Activated naive CD8-positive, alpha-beta T cell treated with anti-CD3 and anti-CD28 coated beads, Interleukin-2, amount 50 U/mL, for 16 hours (primary cell): ENCODE results near the gene GPR158.
"Not testable (repeated sequence)": the region's sequence is repeated elsewhere in the genome, so short reads cannot be mapped to it uniquely, and the experiment has no call there.

ENCODE experiments used
- DNase-seq: peaks from one replicate; pipeline ENCODE4 v3.0.0-alpha.2; 2020; ENCODE audit warnings: low read depth, low spot score

GPR158 gene, protein sequence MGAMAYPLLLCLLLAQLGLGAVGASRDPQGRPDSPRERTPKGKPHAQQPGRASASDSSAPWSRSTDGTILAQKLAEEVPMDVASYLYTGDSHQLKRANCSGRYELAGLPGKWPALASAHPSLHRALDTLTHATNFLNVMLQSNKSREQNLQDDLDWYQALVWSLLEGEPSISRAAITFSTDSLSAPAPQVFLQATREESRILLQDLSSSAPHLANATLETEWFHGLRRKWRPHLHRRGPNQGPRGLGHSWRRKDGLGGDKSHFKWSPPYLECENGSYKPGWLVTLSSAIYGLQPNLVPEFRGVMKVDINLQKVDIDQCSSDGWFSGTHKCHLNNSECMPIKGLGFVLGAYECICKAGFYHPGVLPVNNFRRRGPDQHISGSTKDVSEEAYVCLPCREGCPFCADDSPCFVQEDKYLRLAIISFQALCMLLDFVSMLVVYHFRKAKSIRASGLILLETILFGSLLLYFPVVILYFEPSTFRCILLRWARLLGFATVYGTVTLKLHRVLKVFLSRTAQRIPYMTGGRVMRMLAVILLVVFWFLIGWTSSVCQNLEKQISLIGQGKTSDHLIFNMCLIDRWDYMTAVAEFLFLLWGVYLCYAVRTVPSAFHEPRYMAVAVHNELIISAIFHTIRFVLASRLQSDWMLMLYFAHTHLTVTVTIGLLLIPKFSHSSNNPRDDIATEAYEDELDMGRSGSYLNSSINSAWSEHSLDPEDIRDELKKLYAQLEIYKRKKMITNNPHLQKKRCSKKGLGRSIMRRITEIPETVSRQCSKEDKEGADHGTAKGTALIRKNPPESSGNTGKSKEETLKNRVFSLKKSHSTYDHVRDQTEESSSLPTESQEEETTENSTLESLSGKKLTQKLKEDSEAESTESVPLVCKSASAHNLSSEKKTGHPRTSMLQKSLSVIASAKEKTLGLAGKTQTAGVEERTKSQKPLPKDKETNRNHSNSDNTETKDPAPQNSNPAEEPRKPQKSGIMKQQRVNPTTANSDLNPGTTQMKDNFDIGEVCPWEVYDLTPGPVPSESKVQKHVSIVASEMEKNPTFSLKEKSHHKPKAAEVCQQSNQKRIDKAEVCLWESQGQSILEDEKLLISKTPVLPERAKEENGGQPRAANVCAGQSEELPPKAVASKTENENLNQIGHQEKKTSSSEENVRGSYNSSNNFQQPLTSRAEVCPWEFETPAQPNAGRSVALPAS (N-terminal part only)

DNA sequence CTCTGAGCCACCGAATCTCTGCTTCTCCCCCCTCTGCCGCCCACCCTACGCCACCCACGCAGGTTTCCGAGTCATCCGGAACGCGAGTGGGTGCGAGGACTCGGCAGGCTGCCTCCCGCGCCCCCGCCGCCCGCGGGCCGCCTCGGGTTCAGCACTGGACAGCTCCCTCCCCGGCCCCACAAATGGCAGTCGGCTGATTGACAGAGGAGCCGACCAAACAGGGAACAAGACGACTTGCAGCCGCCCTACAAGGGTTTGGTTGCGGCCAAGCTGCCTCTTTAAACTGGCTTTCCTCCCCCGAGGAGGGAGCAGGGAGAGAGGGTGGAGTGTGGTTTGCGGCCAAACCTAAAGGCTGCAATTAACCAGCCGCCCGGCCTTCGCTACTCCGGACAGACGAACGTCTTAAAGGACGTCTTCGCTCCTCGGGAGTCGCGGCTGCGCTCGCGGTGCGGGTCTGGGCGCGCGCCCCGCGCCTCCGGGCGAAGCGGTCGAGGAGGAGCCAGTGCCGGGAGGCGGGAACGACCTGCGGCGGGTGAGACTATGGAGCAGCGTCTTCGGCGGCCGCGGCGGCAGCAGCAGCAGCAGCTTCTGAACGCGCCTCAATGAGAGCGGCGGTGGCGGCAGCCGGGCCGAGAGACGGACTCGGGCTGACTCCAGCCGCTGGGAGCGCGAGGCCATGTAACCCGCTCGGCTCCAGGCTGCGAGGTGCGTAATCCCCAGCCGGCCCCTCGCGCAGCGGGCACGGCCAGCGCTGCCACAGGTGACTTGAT, at the start of gene GPR158:
TSS of gene GPR158 (plus strand) at position 541 of the 770 bp plus-strand sequence. CDS start 420 bp downstream, outside the sequence.
- DNase-seq: no peak

- no peak for DNase-seq
Measured at GRCh38 chr10:25125201-25125611, 49.6 kb upstream of the GPR158 start.

DNA sequence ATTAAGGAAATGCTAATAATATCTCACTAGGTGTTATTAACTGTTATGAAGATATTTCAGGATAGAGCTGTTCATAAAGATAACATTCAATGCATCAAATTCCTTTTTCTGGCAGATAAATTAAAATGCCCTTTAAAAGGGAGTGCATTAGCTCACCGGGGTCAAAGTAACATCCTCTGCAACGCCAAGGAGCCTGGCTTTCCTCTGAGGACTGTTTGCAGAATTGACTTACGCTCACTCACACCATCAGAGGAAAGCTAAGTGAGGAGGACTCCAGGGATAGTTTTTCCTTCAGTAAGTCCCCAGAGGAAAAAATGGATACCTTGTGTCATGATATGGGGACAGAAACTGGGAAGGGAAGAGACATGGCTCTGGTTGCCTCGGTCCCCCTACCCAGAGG, 45.2 kb upstream of the GPR158 start:
- no peak for DNase-seq

- DNase-seq: no peak
Measured at GRCh38 chr10:25130906-25131305, 43.9 kb upstream of the GPR158 start.

GRCh38 chr10:25142116-25142864, 32.5 kb upstream of the GPR158 start:
- no peak for DNase-seq

DNA sequence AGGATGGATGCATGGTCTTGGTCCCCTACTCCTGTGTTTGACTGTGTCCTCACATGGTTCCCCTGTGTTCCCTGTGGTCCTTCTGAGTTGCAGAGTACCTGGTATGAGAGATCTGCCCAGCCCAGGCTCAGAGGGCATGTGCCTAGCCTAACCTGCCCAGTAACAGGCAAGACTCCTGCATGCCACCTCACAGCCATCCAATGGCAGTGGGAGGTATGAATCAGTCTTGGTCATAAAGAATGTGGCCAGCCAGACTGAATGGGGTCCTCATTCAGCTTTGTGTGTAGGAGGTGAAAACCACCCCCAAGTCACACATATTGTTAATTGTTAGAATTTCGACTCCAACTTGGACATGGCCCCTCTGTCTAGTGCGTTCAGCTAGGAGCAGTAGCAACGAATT, 17.2 kb upstream of the GPR158 start:
- no peak for DNase-seq

DNA sequence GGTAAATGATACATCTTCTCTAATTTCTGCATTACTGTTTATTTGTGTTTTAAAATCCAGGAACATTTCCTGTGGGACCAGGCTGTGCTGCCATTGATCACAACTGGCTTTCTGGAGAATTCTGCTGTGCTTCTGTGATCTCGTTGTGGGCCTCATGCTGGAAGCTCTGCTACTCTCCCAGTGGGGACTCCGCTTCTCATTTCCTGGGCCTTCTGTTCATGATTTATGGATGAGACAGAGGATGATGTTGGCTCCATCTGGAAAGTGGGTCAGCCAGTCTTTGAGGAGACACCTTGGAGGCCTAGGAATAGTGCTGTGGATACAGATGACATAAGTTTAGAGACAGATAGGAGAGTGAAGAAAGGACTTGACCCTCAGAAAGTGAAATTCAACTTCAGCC, 15.2 kb upstream of the GPR158 start:
- DNase-seq: no peak

DNA sequence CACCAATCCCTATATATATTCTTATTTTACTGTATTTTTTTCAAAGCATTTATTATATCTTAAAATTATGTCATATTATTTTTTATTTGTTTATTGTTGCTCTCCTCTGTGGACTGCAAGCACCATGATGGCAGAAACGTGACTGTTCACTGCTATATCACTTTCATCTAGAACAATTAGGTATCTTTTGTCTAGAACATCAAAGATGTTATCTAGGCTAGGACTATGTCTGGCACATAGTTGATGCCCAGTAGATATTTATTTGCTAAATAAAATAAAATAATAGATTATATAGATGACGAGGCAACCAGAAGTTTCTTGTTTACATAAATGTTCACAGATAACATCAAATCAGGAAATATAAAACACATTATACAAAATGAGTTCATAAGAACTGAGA, 12.4 kb upstream of the GPR158 start:
- DNase-seq: no peak

DNA sequence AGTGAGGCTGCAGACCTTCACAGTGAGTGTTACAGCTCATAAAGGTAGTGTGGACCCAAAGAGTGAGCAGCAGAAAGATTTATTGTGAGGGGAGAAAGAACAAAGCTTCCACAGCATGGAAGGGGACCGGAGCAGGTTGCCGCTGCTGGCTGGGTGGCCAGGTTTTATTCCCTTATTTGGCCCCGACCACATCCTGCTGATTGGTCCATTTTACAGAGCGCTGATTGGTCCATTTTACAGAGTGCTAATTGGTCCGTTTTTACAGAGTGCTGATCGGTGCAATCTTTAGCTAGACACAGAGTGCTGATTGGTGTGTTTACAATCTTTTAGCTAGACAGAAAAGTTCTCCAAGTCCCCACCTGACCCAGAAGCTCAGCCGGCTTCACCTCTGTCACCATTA, 11.3 kb upstream of the GPR158 start:
- DNase-seq: not testable (repeated sequence)

DNA sequence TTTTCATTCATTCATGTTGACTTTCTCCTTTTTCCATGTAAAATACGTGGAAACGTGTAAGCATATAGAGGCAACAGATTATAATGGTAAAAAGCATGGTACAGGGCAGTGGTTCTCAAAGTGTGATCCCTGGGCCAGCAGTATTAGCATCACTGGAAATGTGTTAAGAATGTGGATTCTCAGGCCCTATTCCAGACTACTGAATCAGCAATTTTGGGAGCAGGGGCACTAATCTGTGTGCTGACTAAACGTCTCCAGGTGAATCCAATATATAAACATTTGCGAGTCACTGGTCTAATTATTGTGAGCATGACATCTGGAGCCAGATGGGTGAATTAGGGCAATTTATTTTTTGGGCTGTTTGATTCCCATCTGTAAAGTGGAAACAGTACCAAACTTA, 5.1 kb upstream of the GPR158 start:
- no peak for DNase-seq

GRCh38 chr10:25170627-25171026, 4.2 kb upstream of the GPR158 start:
- no peak for DNase-seq

DNA sequence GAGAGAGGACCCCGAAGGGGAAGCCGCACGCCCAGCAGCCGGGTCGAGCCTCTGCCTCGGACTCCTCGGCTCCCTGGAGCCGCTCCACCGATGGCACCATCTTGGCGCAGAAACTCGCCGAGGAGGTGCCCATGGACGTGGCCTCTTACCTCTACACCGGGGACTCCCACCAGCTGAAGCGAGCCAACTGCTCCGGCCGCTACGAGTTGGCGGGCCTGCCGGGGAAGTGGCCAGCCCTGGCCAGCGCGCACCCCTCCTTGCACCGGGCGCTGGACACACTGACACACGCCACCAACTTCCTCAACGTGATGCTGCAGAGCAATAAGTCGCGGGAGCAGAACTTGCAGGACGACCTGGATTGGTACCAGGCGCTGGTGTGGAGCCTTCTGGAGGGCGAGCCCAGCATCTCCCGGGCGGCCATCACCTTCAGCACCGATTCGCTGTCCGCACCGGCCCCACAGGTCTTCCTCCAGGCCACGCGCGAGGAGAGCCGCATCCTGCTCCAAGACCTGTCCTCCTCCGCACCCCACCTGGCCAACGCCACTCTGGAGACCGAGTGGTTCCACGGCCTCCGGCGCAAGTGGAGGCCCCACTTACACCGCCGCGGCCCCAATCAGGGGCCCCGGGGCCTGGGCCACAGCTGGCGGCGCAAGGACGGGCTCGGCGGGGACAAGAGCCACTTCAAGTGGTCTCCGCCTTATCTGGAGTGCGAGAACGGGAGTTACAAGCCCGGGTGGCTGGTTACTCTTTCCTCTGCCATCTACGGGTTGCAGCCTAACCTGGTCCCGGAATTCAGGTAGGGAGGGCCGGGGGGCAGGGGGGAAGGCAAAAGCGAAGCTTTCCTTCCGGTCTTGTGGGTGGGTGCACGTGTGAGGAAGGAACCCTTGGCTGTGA, 973 bp downstream of the GPR158 start:
- DNase-seq: no peak

GRCh38 chr10:25176421-25176968, 1.7 kb downstream of the GPR158 start:
- DNase-seq: no peak

- no peak for DNase-seq
Measured at GRCh38 chr10:25177093-25177753, 2.4 kb downstream of the GPR158 start.

DNA sequence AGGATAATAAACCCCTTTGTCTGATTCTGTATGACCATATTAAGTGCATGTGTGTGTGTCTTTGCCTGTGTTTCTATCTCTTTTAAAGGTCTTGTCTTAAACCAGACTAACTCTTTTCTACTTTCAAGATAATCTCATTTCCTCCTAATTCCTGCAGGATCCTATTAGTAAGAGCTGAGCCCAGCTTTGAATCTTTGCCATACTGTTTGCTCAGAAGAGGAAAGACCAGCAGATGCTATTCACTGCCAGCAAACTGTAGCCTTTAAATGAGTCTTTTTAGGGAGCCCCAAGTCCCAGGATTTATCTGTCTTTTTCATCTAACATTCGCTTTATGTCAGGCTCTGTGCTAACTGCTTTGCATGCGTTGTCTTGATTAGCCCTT, 2.9 kb downstream of the GPR158 start:
- DNase-seq: no peak

DNA sequence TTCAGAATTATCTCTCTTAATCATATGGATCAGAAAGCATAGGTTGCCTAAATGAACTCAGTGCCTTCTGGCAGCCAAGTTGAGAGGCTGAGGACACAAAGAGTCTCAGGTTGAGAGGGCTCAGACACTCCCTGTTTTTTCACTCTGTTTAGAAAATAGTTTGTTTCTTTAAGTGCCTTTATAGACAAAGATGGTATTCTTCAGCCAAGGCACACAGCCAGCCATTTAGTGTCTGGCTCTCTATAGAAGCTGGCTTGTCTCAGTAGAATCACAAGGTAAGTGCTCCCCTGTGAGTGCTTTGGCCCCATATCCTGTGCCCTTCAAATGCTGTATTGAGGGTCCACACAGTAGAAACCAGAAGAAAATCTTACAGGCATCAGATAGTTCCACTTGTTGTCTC, 3.6 kb downstream of the GPR158 start:
- DNase-seq: no peak

GRCh38 chr10:25180801-25181200, 6.0 kb downstream of the GPR158 start:
- DNase-seq: no peak

- DNase-seq: no peak
Measured at GRCh38 chr10:25182636-25183035, 7.8 kb downstream of the GPR158 start.
